Fibroblast of upper back skin (primary cell): ENCODE results near the gene MLLT3.

Source experiments
- DNase-seq: peaks from one replicate; pipeline ENCODE4 v3.0.0-alpha.2; 2013

MLLT3 gene

GRCh38 chr9:20553558-20554149 is 68.6 kb downstream of the MLLT3 start:
- DNase-seq: no peak

- no peak for DNase-seq
Measured at GRCh38 chr9:20552874-20553557, 69.3 kb downstream of the MLLT3 start.

- DNase-seq: no peak
Measured at GRCh38 chr9:20551835-20552234, 70.5 kb downstream of the MLLT3 start.

- no peak for DNase-seq
Measured at GRCh38 chr9:20551236-20551635, 71.1 kb downstream of the MLLT3 start.

GRCh38 chr9:20550326-20550725 is 72.0 kb downstream of the MLLT3 start:
- no peak for DNase-seq

- DNase-seq: no peak
Measured at GRCh38 chr9:20549053-20549452, 73.2 kb downstream of the MLLT3 start.

GRCh38 chr9:20545023-20545622 is 77.2 kb downstream of the MLLT3 start:
- no peak for DNase-seq

GRCh38 chr9:20540169-20540863 is 82.0 kb downstream of the MLLT3 start:
- DNase-seq: no peak

GRCh38 chr9:20538956-20539355 is 83.3 kb downstream of the MLLT3 start:
- no peak for DNase-seq

GRCh38 chr9:20538092-20538491 is 84.2 kb downstream of the MLLT3 start:
- no peak for DNase-seq

- no peak for DNase-seq
Measured at GRCh38 chr9:20537294-20537693, 85.0 kb downstream of the MLLT3 start.

- no peak for DNase-seq
Measured at GRCh38 chr9:20532584-20532983, 89.7 kb downstream of the MLLT3 start.

- no peak for DNase-seq
Measured at GRCh38 chr9:20529837-20530236, 92.5 kb downstream of the MLLT3 start.

GRCh38 chr9:20528253-20528652 is 94.0 kb downstream of the MLLT3 start:
- DNase-seq: no peak

GRCh38 chr9:20526500-20527319 is 95.6 kb downstream of the MLLT3 start:
- peak; percentile 58 for DNase-seq

- no peak for DNase-seq
Measured at GRCh38 chr9:20524776-20525175, 97.5 kb downstream of the MLLT3 start.

- no peak for DNase-seq
Measured at GRCh38 chr9:20518737-20519136, 103.6 kb downstream of the MLLT3 start.

GRCh38 chr9:20513126-20513913 is 109.0 kb downstream of the MLLT3 start:
- no peak for DNase-seq

- DNase-seq: no peak
Measured at GRCh38 chr9:20512636-20513035, 109.7 kb downstream of the MLLT3 start.

- DNase-seq: peak; percentile 76
Measured at GRCh38 chr9:20512106-20512505, 110.2 kb downstream of the MLLT3 start.

- DNase-seq: no peak
Measured at GRCh38 chr9:20511686-20512085, 110.6 kb downstream of the MLLT3 start.

- no peak for DNase-seq
Measured at GRCh38 chr9:20509466-20509865, 112.8 kb downstream of the MLLT3 start.
